HEK293 (cell line): ENCODE data around the gene MT2A.

ENCODE experiments used
- CTCF ChIA-PET: fragments of 350-600 bp; formaldehyde crosslinking; extraction: SDS; loops from one replicate; lab custom pipeline; 2021; ENCODE audit warnings: antibody characterized with exemption; lab: Yijun Ruan, JAX
- POLR2A ChIA-PET: fragments of 300-600 bp; formaldehyde crosslinking; extraction: SDS; loops from one replicate; lab custom pipeline; 2020; ENCODE audit warnings: antibody characterized with exemption, inconsistent platforms; lab: Yijun Ruan, JAX
- H3K27ac ChIP-seq: fragments of 200-500 bp; sonication (Bioruptor generic); 2 replicates; pipeline ENCODE4 v1.5.1; 2014; ENCODE audit warnings: low read depth, low read length, control low read depth, inconsistent platforms; ENCODE audit errors: extremely low read depth
- H3K36me3 ChIP-seq, 2 experiments: fragments of 200-500 bp in 1 of 2; sonication (Bioruptor generic) in 1 of 2; 1 replicate in 1 of 2; 2 replicates in 1 of 2; pipeline ENCODE4 v1.5.1; 2014 to 2017; ENCODE audit warnings: inconsistent platforms in 2 of 2, low read length in 2 of 2; ENCODE audit not compliant: control insufficient read depth in 2 of 2, insufficient read depth in 1 of 2
- H3K4me1 ChIP-seq: fragments of 200-500 bp; sonication (Bioruptor generic); 2 replicates; pipeline ENCODE4 v1.5.1; 2014; ENCODE audit warnings: mild to moderate bottlenecking, low read length, inconsistent platforms; ENCODE audit not compliant: control insufficient read depth, insufficient read depth
- H3K4me3 ChIP-seq: 2 replicates; pipeline ENCODE4 v1.5.1; 2011; ENCODE audit warnings: low read depth, mild to moderate bottlenecking, control low read depth, low read length, moderate library complexity
- H3K9me3 ChIP-seq: fragments of 200-500 bp; sonication (Bioruptor generic); 2 replicates; pipeline ENCODE4 v1.5.1; 2014; ENCODE audit warnings: low read depth, low read length, inconsistent platforms; ENCODE audit not compliant: control insufficient read depth, insufficient read depth
- AEBP2 ChIP-seq: fragments of 450-650 bp; formaldehyde crosslinking; IDR thresholded peaks from 2 replicates; pipeline ENCODE4 v1.5.1; 2016; ENCODE audit warnings: missing biosample characterization, missing genetic modification characterization, borderline replicate concordance
- ATF2 ChIP-seq: fragments of 450-650 bp; formaldehyde crosslinking; IDR thresholded peaks from 2 replicates; pipeline ENCODE4 v1.5.1; 2016; ENCODE audit warnings: missing biosample characterization, missing genetic modification characterization, low read depth
- GLIS1 ChIP-seq: fragments of 450-650 bp; formaldehyde crosslinking; IDR thresholded peaks from 2 replicates; pipeline ENCODE4 v1.5.1; 2016; ENCODE audit warnings: missing biosample characterization, missing genetic modification characterization
- HOXC10 ChIP-seq: sonication (generic); formaldehyde crosslinking; IDR thresholded peaks from 2 replicates; pipeline ENCODE4 v1.8.1; 2023; ENCODE audit warnings: mild to moderate bottlenecking, missing genetic modification reagents
- PRDM1 ChIP-seq: fragments of 450-650 bp; formaldehyde crosslinking; IDR thresholded peaks from 2 replicates; pipeline ENCODE4; 2016; ENCODE audit warnings: missing biosample characterization, missing genetic modification characterization
- SP2 ChIP-seq: fragments of 450-650 bp; formaldehyde crosslinking; IDR thresholded peaks from 2 replicates; pipeline ENCODE4 v1.5.1; 2016; ENCODE audit warnings: missing biosample characterization, missing genetic modification characterization
- TRIM28 ChIP-seq: IDR thresholded peaks from 2 replicates; pipeline ENCODE4 v1.6.1; 2011; ENCODE audit warnings: low read length, control low read depth, borderline replicate concordance
- ZBTB11 ChIP-seq: fragments of 450-650 bp; formaldehyde crosslinking; conservative IDR thresholded peaks from 2 replicates; pipeline ENCODE4 v1.5.1; 2016; ENCODE audit warnings: low read depth, missing biosample characterization, missing genetic modification characterization
- ZFP41 ChIP-seq: fragments of 450-650 bp; formaldehyde crosslinking; IDR thresholded peaks from 2 replicates; pipeline ENCODE4 v1.5.1; 2016; ENCODE audit warnings: missing biosample characterization, missing genetic modification characterization, borderline replicate concordance
- ZNF112 ChIP-seq: fragments of 450-650 bp; formaldehyde crosslinking; IDR thresholded peaks from 2 replicates; pipeline ENCODE4 v1.5.0; 2017; ENCODE audit warnings: missing biosample characterization, missing genetic modification characterization
- ZNF140 ChIP-seq: fragments of 450-650 bp; formaldehyde crosslinking; IDR thresholded peaks from 2 replicates; pipeline ENCODE4 v1.5.1; 2016; ENCODE audit warnings: missing biosample characterization, missing genetic modification characterization
- ZNF155 ChIP-seq: fragments of 450-650 bp; formaldehyde crosslinking; IDR thresholded peaks from 2 replicates; pipeline ENCODE4 v1.5.1; 2016; ENCODE audit warnings: missing biosample characterization, missing genetic modification characterization
- ZNF19 ChIP-seq: fragments of 450-650 bp; formaldehyde crosslinking; IDR thresholded peaks from 2 replicates; pipeline ENCODE4; 2016; ENCODE audit warnings: missing biosample characterization, missing genetic modification characterization, low read depth
- ZNF239 ChIP-seq: fragments of 450-650 bp; formaldehyde crosslinking; IDR thresholded peaks from 2 replicates; pipeline ENCODE4 v1.5.1; 2016; ENCODE audit warnings: missing biosample characterization, missing genetic modification characterization
- ZNF26 ChIP-seq: fragments of 450-650 bp; formaldehyde crosslinking; IDR thresholded peaks from 2 replicates; pipeline ENCODE4 v1.5.1; 2016; ENCODE audit warnings: missing biosample characterization, missing genetic modification characterization
- ZNF549 ChIP-seq: fragments of 450-650 bp; IDR thresholded peaks from 2 replicates; pipeline ENCODE4 v1.5.1; 2018; ENCODE audit warnings: missing biosample characterization, missing genetic modification characterization, mild to moderate bottlenecking, inconsistent platforms, moderate library complexity
- ZNF585B ChIP-seq: fragments of 450-650 bp; formaldehyde crosslinking; IDR thresholded peaks from 2 replicates; pipeline ENCODE4 v1.5.1; 2016; ENCODE audit warnings: missing biosample characterization, missing genetic modification characterization
- ZNF670 ChIP-seq: fragments of 450-650 bp; formaldehyde crosslinking; IDR thresholded peaks from 2 replicates; pipeline ENCODE4 v1.5.1; 2016; ENCODE audit warnings: missing biosample characterization, missing genetic modification characterization, low read depth
- ZNF792 ChIP-seq: fragments of 450-650 bp; formaldehyde crosslinking; IDR thresholded peaks from 2 replicates; pipeline ENCODE4 v1.5.1; 2016; ENCODE audit warnings: missing biosample characterization, missing genetic modification characterization
- ZNF843 ChIP-seq: fragments of 450-650 bp; formaldehyde crosslinking; IDR thresholded peaks from 2 replicates; pipeline ENCODE4 v1.5.1; 2016; ENCODE audit warnings: missing biosample characterization, missing genetic modification characterization

Gene MT2A

GRCh38 chr16:56626685-56627084, 18.3 kb downstream of the MT2A start:
- H3K27ac ChIP-seq: no peak overlapping the region
- no peaks in the 10 kb centered on the region for H3K36me3 ChIP-seq
- H3K4me1 ChIP-seq: no peaks in the 10 kb centered on the region; the same call in 1 of the 2 replicates
- ChIA-PET POLR2A (interaction anchor here (2.6 kb wide), 1 partner anchor 18 kb away, joined by 8 read pairs; the partner anchor contains the start of gene MT2A), CTCF (interaction anchor here (0.7 to 1.3 kb wide), 3 partner anchors 9 to 75 kb away, joined by 3 to 4 read pairs (median 4); no protein-coding TSS in a partner anchor)
- no peak overlapping the region for H3K4me3 ChIP-seq
- TF ChIP-seq ZNF670 (tag by site-specific recombination): no peak
- no peak for TF ChIP-seq ZNF239 (tag by site-specific recombination)
- TF ChIP-seq ZNF585B (tag by site-specific recombination): no peak
- TF ChIP-seq ATF2 (tag by site-specific recombination): no peak
- no peak for TF ChIP-seq ZFP41 (tag by site-specific recombination)
- TF ChIP-seq ZBTB11 (tag by site-specific recombination): no peak
- TF ChIP-seq ZNF140 (tag by site-specific recombination): no peak
- TF ChIP-seq ZNF549 (tag by site-specific recombination): no peak
- no peak for TF ChIP-seq GLIS1 (tag by site-specific recombination)
- no peak for TF ChIP-seq ZNF19 (tag by site-specific recombination)
- TF ChIP-seq ZNF155: no peak
- TF ChIP-seq ZNF112 (tag by site-specific recombination): no peak
- no peak for TF ChIP-seq ZNF843
- TF ChIP-seq AEBP2 (tag by site-specific recombination): no peak
- no peaks in the 10 kb centered on the region for H3K9me3 ChIP-seq

- H3K36me3 ChIP-seq: no peaks in the 10 kb centered on the region
- TF ChIP-seq ZNF792 (tag by site-specific recombination) (no peak), PRDM1 (tag by site-specific recombination) (no peak), HOXC10 (CRISPR knock-in tag) (no peak), ZNF26 (tag by site-specific recombination) (no peak), TRIM28 (no peak), SP2 (no peak), ZNF585B (tag by site-specific recombination) (no peak)
- H3K4me1 ChIP-seq: no peaks in the 10 kb centered on the region; the same call in 1 of the 2 replicates
- POLR2A ChIA-PET: no interaction called here
- H3K4me3 ChIP-seq: no peak overlapping the region
- H3K9me3 ChIP-seq: no peaks in the 10 kb centered on the region
- H3K27ac ChIP-seq: no peak overlapping the region
- CTCF ChIA-PET: interaction anchor here (0.6 to 1.2 kb wide), 7 partner anchors 19 to 963 kb away, joined by 3 to 5 read pairs (median 3); no protein-coding TSS in a partner anchor
Observed at GRCh38 chr16:56628486-56629350, 20.3 kb downstream of the MT2A start.
